Peyer's patch (tissue), 4 donors: Measurements from ENCODE around the gene SLC6A8. TPM values are rescaled to one million over a fixed set of nuclear protein-coding genes. Genes with fewer than 3 reads are reported as not detected.

Experiments used
- DNase-seq, 3 donors: peaks; one replicate each; pipeline ENCODE4 v3.0.0-alpha.2; 2017 to 2019
- H3K27ac ChIP-seq, 4 donors: fragments of 200-600 bp; sonication (generic); one replicate each; pipeline ENCODE4 v1.5.1; 2016 to 2019
- H3K27me3 ChIP-seq, 2 donors: fragments of 200-600 bp; sonication (generic); one replicate each; pipeline ENCODE4 v1.5.1; 2019
- H3K36me3 ChIP-seq, 3 donors: fragments of 200-600 bp; sonication (generic); one replicate each; pipeline ENCODE4 v1.5.1; 2016 to 2019
- H3K4me1 ChIP-seq, 4 donors: fragments of 200-600 bp; sonication (generic); one replicate each; pipeline ENCODE4 v1.5.1; 2016 to 2019
- H3K4me3 ChIP-seq, 4 donors: fragments of 200-600 bp; sonication (generic); 1 replicate in 3 of 4; 2 replicates in 1 of 4; pipeline ENCODE4 v1.5.1; 2016 to 2019; ENCODE audit warnings: mild to moderate bottlenecking in 1 of 4
- H3K9me3 ChIP-seq, 4 donors: fragments of 200-600 bp; sonication (generic); one replicate each; pipeline ENCODE4 v1.5.1; 2016 to 2019; ENCODE audit warnings: mild to moderate bottlenecking in 1 of 4
- CTCF ChIP-seq, 6 experiments: fragments of 450-650 bp in 4 of 6; fragments of 200-600 bp in 2 of 6; sonication (generic) in 1 of 6; IDR thresholded peaks; one replicate each; pipeline ENCODE4 v1.5.1; 2017 to 2019; ENCODE audit warnings: antibody characterized with exemption in 6 of 6, mild to moderate bottlenecking in 3 of 6, moderate library complexity in 1 of 6
- POLR2A ChIP-seq, 2 donors: fragments of 450-650 bp; IDR thresholded peaks; one replicate each; pipeline ENCODE4 v1.5.1; 2017; ENCODE audit warnings: antibody characterized with exemption in 2 of 2, mild to moderate bottlenecking in 2 of 2, moderate library complexity in 2 of 2
- total RNA-seq, 4 donors: library from RNA; depleted of rRNA; stranded (reverse); fragments of >200 nt; gene quantifications; one replicate each; pipeline ENCODE4 v1.1.0, GENCODE V29; 2016

SLC6A8 gene
- total RNA-seq, 4 donors from 2014 or later = 36.3 to 562 (median 146) TPM

DNA sequence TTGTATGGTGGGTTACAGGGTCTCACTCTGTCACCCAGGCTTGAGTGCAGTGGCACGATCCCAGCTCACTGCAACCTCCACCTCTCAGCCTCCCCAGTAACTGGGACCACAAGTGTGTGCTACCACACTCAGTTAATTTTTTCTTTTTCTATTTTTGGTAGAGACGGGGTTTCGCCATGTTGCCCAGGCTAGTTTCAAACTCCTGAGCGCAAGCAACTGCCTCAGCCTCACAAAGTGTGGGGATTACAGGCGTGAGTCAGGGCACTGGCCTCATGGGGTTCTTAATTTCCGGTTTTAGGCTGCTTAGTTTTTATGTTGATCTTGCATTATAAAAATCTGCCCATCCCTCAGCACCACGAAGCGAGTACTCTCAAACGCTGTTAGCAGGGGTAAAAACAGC is 29.7 kb downstream of the SLC6A8 start:
- peaks cover 0 to 58% (median 0%) of the 10 kb centered on the region in 3 donors for H3K36me3 ChIP-seq
- no peaks in the 10 kb centered on the region for H3K27me3 ChIP-seq
- TF ChIP-seq POLR2A (IDR thresholded peaks at IDR 0.05) (no peak), CTCF (IDR thresholded peaks at IDR 0.05) (no peak)
- no peak for DNase-seq
- H3K27ac ChIP-seq = no peak overlapping the region
- peaks cover 0 to 9% (median under 1%) of the 10 kb centered on the region in 4 donors for H3K4me1 ChIP-seq
- H3K4me3 ChIP-seq = no peak overlapping the region
- no peaks in the 10 kb centered on the region for H3K9me3 ChIP-seq

DNA sequence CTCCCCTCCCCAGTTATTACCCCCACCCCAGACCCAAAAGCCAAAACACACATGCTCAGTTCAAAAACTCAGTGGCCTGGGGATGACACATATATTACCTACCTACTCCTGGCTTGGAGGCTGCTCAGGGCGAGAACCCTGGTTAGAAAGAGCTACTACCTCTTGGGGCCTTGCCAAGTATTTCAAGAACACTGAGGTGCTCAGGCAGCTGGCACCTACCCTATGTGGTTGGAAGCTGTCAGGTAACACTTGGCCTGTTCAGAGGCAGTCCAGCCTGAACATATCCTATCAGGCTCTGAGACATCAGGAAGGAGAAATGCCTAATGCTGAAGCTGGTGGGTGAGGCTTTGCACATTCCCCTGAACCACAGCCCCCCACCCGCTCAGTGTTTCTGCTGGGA is 31.5 kb downstream of the SLC6A8 start:
- peaks cover 0 to 14% (median 5%) of the 10 kb centered on the region in 4 donors for H3K4me1 ChIP-seq
- H3K36me3 ChIP-seq = peaks cover 0 to 46% (median 0%) of the 10 kb centered on the region in 3 donors
- no peaks in the 10 kb centered on the region for H3K27me3 ChIP-seq
- H3K4me3 ChIP-seq = no peak overlapping the region
- DNase-seq = no peak
- no peaks in the 10 kb centered on the region for H3K9me3 ChIP-seq
- TF ChIP-seq POLR2A (IDR thresholded peaks at IDR 0.05) = no peak
- no peak for TF ChIP-seq CTCF (IDR thresholded peaks at IDR 0.05)
- no peak overlapping the region for H3K27ac ChIP-seq

DNA sequence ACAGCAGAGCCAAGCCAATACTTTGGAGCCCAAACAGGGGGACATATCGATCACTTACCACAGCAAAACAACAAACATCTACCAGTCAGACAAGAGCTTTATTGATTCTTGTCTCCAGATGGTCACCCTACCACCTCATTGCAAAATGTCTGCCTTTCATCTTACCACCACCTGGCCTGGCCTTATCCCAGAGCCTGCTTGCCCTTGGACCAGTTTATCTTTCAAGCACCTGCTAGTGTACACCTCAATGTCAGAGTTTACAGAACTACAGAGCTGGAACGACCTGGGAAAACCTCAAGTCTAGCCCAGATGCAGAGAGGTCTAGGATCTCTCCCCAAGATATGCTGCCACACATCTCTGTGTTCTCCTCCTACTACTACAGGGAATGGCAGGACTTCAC is 32.0 kb downstream of the SLC6A8 start:
- Histone ChIP-seq H3K27me3 (no peaks in the 10 kb centered on the region), H3K4me1 (peaks cover 0 to 14% (median 5%) of the 10 kb centered on the region in 4 donors), H3K4me3 (no peak overlapping the region), H3K27ac (no peak overlapping the region), H3K9me3 (no peaks in the 10 kb centered on the region), H3K36me3 (peaks cover 0 to 41% (median 0%) of the 10 kb centered on the region in 3 donors)
- no peak for TF ChIP-seq POLR2A (IDR thresholded peaks at IDR 0.05)
- no peak for TF ChIP-seq CTCF (IDR thresholded peaks at IDR 0.05)
- DNase-seq = no peak

DNA sequence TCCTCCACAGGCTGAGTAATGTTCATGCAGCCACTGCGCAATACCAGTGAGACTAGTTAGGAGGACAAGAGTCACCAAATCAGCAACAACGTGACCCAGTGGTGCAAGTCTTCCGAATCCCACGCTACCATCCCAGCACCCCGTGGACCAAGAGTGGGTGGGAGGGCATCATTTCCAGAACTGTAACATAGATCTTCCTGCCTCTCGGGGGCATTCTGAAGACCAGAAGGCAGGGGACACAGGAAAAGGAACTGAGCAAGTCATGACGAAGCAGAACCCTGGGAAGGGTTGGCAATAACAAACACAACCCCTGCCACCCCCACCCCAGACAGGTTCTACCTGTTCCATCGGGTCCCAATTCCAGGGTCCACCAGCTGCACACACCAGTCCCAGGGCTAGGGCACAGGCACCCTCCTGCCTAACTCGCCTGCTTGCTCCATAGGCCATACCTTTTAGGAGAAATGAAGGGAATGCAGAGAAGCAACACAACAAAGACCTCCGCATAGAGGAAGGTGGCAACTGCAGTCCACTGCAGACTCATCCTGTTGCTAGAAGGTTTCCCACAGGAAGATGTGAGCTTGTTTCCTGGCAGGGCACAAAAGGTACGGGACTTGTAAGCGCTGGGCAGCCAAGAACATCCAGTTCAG is 35.1 kb downstream of the SLC6A8 start:
- H3K27ac ChIP-seq = peak overlapping the region; percentile 89 to 93 (median 92)
- no peak for DNase-seq
- H3K4me3 ChIP-seq = peak overlapping the region; percentile 63 to 75 (median 68)
- peaks cover 0 to 30% (median 0%) of the 10 kb centered on the region in 3 donors for H3K36me3 ChIP-seq
- no peaks in the 10 kb centered on the region for H3K27me3 ChIP-seq
- TF ChIP-seq POLR2A (IDR thresholded peaks at IDR 0.05) = no peak
- peak in 1 of 6 experiments; percentile 7 for TF ChIP-seq CTCF (IDR thresholded peaks at IDR 0.05)
- H3K9me3 ChIP-seq = no peaks in the 10 kb centered on the region
- H3K4me1 ChIP-seq = peaks cover 2 to 43% (median 17%) of the 10 kb centered on the region in 4 donors

GRCh38 chrX:153723351-153724251 is 35.9 kb downstream of the SLC6A8 start:
- DNase-seq = peak; percentile 61 to 70 (median 67)

More at GRCh38 chrX:153723351-153724251, 35.9 kb downstream of the SLC6A8 start:
- Histone ChIP-seq H3K27ac (peak overlapping the region; percentile 89 to 93 (median 92)), H3K36me3 (peaks cover 0 to 28% (median 0%) of the 10 kb centered on the region in 3 donors), H3K27me3 (no peaks in the 10 kb centered on the region), H3K9me3 (no peaks in the 10 kb centered on the region), H3K4me1 (peaks cover 3 to 51% (median 17%) of the 10 kb centered on the region in 4 donors), H3K4me3 (peak overlapping the region; percentile 63 to 75 (median 68))
- TF ChIP-seq CTCF (IDR thresholded peaks at IDR 0.05) (peak in 2 of 6 experiments; percentile 22 to 24), POLR2A (IDR thresholded peaks at IDR 0.05) (peak; percentile 24 to 26)
